GOT3 (cell line): ENCODE results near the gene RAB8B.

Experiments
- DNase-seq: peaks from one replicate; lab custom pipeline; 2025; ENCODE audit warnings: mixed read lengths; lab: John Stamatoyannopoulos, UW

The RAB8B gene

GRCh38 chr15:63188926-63189871, at the start of gene RAB8B:
Gene RAB8B, plus strand, starts transcription at chr15:63189606. Its CDS starts 19 bp downstream, at chr15:63189625.
- peak; percentile 87 for DNase-seq

DNA sequence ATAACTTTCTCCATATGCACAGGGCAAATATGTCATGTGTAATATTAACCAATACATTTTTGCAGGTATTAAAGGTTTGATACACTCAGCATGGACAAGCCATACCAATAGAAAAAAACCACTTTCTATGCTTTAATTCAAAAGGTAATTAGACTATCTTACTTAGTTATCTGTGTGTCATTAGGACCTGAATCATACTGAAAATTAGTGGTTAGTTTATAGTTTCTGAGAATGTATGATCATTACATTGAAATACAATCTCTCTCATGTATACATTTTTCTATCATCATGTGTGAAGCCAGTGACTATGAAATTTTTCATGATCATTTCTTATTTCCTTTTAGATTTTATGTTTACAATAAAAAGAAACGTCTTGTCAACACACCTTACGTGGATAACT, 48.5 kb upstream of the RAB8B start:
- no peak for DNase-seq

DNA sequence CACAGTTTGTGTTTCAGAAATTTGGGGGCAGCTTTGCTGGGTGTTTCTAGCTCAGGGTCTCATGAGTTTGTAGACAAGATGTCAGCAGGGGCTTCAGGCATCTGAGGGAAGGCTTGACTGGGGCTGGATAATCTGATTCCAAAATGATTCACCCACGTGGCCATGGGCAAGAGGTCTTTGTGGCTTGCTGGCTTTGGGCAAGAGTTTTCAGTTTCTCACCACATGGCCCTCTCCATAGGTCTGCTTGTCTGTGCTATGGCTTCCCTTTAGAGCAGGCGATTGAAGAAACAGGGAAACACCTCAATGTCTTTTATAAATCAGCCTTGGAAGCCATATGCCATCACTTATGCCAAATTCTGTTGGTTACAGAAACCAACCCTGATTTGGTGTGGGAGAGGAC, 44.0 kb upstream of the RAB8B start:
- DNase-seq = no peak

DNA sequence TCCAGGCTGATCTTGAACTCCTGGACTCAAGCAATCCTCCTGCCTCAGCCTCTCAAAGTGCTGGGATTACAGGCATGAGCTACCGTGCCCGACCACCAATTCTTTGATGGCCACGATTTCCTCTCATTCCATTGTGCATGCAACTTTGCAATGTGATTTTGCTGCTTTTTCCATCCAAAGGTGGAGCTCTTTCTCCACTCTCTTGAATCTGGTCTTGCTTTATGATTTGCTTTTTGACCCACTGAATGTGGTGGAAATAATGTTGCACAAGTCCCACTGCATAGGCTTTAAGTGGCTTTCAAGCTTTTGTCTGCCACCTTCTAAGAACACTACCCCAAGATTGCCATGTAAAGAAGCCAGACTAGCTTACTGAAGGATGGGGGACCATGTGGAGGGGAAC, 42.7 kb upstream of the RAB8B start:
- no peak for DNase-seq

GRCh38 chr15:63151665-63152064, 37.7 kb upstream of the RAB8B start:
- DNase-seq = no peak

- DNase-seq = no peak
Observed at GRCh38 chr15:63155486-63155885, 33.9 kb upstream of the RAB8B start.

- no peak for DNase-seq
Observed at GRCh38 chr15:63156086-63156710, 33.2 kb upstream of the RAB8B start.

- DNase-seq = no peak
Observed at GRCh38 chr15:63156755-63157117, 32.7 kb upstream of the RAB8B start.

DNA sequence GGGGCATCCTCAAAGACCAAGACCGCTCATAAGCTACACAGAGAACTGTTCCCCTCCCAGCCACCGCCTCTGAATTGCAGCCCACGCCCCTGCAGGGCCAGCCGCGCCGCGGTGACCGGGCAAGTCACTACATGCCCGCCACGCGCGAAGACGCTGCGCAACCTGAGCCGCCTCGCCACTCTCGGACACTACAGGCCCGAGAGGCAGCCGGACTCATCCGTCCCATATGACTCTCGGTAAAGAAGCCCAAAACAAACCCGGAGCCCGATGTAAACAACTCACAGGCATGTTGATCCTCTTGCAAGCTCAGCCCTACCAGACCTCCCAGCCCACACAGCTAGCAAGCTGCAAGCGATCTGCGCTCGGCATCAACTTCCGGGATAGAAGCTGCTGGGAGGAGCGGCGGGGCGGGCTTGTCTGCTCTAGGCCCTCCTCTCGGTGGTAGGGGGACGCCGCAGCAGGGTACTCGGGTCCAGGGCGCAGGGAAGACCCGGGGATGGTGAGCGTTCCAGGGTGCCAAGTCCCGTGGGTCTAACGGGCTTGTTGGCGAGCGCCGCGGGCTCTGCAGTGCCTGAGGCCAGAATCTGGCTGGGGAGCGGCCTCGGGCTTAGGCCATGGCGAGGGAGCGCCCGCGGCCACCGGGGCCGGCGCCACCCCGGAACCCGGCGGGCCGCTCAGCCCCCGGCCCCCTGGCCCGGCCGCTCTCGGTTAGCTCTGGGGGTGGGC, 32.1 kb upstream of the RAB8B start, which contains the start of gene RPS27L:
RPS27L (minus strand) TSS at position 360 of the 726 bp plus-strand sequence; CDS start at position 288, 72 bp downstream.
- DNase-seq = peak; percentile 45

DNA sequence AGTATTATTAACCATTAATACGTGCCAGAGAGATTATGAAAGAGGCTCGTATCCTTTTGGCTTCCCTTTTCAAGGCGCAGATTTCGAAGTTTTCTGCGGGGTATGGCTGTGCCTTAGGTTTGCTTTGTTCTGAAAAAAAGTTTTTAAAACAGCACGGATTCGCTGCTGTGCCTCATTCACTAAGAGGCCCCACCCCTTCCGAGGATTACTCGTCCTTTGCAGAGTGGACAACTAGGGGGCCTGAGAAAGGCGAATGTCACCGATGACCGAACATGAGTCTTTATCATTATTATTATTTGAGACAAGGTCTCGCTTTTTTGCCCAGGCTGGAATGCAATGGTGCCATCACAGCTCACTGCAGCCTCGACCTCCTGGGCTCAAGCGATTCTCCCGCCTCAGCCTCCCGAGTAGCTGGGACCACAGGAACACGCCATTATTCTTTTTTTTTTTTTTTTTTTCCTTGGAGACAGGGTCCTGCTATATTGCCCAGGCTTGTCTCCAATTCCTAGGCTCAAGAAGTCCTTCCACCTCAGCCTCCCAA, 31.4 kb upstream of the RAB8B start:
- peak; percentile 8 for DNase-seq

DNA sequence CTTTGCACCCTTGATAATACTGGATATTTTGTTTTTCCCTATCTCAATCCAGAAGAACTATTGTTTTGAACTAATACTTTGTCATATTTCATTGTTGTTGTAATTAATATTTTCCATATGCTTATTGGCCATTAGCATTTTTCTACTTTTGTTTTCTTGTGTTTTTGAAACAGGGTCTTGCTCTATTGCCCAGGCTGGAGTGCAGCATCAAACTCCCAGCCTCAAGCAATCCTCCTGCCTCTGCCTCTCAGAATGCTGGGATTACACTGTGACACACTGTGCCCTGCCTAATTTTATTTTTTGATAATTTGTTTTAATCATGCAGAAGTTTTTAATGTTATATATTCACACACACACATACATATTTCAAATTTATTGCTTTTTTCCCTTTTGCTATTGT, 28.8 kb upstream of the RAB8B start:
- DNase-seq = no peak

- no peak for DNase-seq
Observed at GRCh38 chr15:63163217-63163616, 26.2 kb upstream of the RAB8B start.

DNA sequence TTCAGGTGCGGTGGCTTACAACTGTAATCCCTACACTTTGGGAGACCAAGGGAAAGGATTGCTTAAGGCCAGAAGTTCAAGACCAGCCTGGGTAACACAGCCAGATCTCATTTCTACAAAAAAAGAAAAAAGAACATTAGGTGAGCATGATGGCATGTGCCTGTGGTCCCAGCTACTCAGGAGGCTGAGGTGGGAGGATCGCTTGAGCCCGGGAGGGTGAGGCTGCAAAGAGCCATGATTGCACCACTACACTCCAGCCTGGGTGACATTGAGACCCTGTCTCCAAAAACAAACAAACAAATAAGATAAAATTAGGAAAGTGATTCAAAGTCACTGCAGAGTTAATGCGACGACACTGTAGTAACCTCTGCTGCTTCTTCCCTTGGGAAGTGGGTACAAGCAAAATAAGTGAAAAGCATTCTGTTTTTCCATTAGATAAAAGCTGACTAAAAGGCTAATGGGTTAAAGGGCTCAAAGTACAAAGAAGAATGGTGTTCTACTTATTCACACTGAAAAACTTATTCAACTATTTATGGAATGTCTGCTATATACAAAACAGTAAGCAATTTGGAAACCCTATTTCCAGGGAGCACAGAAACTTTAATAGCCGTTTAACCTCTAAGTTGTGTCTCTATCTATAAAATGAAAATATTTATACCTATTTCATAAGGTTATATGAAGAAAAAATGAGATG, 24.1 kb upstream of the RAB8B start:
- DNase-seq = no peak

- DNase-seq = no peak
Observed at GRCh38 chr15:63166219-63166618, 23.2 kb upstream of the RAB8B start.

DNA sequence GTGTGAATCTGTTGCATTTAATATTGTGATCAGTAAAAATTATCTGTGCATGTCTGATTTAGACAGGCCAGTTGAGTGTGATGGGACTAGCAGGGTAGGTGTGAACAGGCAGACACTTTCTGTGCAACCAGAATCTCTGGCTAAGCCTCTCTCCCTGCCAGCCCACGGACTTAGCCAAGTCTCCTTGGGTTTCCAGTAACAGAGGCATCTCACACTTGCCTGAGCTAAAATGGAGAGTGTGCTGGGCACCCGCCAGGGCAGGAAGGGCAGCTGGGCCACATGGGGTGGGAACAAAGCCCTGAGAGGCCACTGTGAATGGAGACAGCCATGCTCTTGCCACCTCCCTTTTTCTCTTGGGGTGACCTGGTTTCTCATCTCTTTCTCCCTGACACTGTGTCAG, 19.6 kb upstream of the RAB8B start:
- no peak for DNase-seq

GRCh38 chr15:63172376-63172775, 17.0 kb upstream of the RAB8B start:
- DNase-seq = no peak

DNA sequence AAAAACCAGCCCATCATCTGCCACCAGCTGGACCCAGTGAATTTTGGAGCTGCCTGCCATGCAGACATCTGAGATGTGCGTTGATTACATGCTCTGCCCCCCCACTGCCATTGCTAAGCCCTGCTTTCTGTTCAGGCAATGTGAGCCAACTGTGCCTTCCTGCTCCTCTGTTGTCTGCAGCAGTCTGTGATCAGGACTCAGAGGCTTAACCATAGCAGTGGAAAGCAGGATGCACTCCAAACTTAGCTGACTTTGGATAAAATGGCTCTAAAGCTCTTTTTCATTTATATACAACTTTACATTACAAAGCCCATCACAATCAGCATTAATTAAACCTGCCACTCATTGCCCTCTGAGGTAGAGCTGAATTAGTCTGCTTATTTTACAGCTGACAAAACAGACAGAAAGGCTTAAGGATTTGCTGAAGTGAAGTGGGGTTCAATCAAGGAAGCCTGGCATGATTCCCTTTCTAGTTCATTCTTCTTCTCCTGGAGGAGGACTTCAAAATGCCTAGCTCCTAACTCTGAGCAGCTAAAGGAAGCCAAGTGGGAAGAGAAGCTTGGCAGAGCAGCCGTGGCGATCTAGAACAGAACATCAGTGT, 16.5 kb upstream of the RAB8B start:
- DNase-seq = no peak

DNA sequence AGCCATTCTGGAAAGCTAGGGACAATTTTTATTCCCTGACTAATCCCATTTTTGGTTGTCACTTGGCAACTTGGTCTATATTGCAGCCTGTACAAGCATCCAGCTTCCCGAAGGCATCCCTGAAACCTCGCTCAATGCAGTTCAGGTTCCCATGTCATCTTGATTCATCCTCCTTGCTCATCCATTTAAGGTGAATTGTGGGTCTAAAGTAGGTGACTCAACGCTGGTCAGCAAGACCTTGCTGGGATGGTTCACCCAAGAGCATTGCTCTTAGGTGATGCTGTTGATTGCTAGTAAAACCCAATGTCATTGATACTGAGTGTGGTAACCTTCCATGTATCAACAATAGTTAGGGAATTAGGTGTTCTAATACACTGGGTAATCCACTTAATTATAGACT, 13.1 kb upstream of the RAB8B start:
- DNase-seq = no peak

GRCh38 chr15:63178034-63178433, 11.4 kb upstream of the RAB8B start:
- DNase-seq = no peak

DNA sequence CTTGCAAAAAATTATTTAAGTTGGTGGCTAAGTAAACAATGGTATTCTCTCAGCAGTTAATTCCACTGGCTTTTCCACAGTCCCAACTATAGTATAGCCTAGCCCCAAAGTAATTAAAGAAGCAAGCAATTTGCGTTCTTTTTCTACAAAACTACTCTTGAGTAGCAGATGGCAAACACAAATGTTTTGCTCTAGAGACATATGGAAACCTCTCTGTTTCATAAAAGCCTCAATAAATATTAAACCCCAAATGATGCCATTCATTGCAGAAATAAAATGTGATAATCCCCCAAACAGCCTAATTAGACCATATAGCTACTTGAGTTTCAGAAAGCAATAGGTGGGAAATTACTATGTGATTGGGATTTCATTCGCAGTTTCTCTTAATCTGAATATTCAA, 8.7 kb upstream of the RAB8B start:
- no peak for DNase-seq

GRCh38 chr15:63181648-63182047, 7.8 kb upstream of the RAB8B start:
- no peak for DNase-seq
